T-cell (primary cell): ENCODE data around the gene TANGO2. TPM values are rescaled to one million over a fixed set of nuclear protein-coding genes. Genes with fewer than 3 reads are reported as not detected.

Experiments
- ATAC-seq, 4 experiments: fragments of 200-7000 bp in 3 of 4; fragments of 150-1000 bp in 1 of 4; cut with Tn5 transposase; replicated peaks in 1 of 4; 1 replicate in 3 of 4; 2 replicates in 1 of 4; pipeline ENCODE4 v1.10.0; 2021; ENCODE audit warnings: moderate library complexity in 3 of 4, mild to moderate bottlenecking in 2 of 4, moderate number of reproducible peaks in 1 of 4
- CTCF ChIA-PET, 2 donors: fragments of 300-600 bp; sonication (Branson Sonifier 250); formaldehyde crosslinking; loops; one replicate each; lab custom pipeline; 2022; ENCODE audit warnings: antibody characterized with exemption in 2 of 2; lab: Charles Lee
- POLR2A ChIA-PET, 2 donors: fragments of 300-600 bp; sonication (Branson Sonifier 250); formaldehyde crosslinking; loops; one replicate each; lab custom pipeline; 2022; ENCODE audit warnings: antibody characterized with exemption in 2 of 2; lab: Charles Lee
- DNase-seq, 35 experiments: peaks; one replicate each; pipeline versions ENCODE4 v3.0.0 to v3.0.0-alpha.2; 2013 to 2023
- H3K27ac ChIP-seq: one replicate; pipeline ENCODE4 v1.5.1; 2013; ENCODE audit warnings: low read length
- H3K27me3 ChIP-seq, 2 experiments: replicated peaks in 1 of 2; 1 replicate in 1 of 2; 2 replicates in 1 of 2; pipeline versions ENCODE4 v1.6.1 to v1.7.0; 2013; ENCODE audit warnings: low read length in 1 of 2, mixed read lengths in 1 of 2; ENCODE audit not compliant: control insufficient read depth in 2 of 2, insufficient read depth in 2 of 2; ENCODE audit errors: extremely low read depth in 1 of 2
- H3K36me3 ChIP-seq, 2 donors: 1 replicate in 1 of 2; 2 replicates in 1 of 2; pipeline versions ENCODE4 v1.6.1 to v1.7.0; 2013; ENCODE audit warnings: low read length in 1 of 2; ENCODE audit not compliant: control insufficient read depth in 2 of 2, insufficient read depth in 1 of 2; ENCODE audit errors: extremely low read depth in 1 of 2
- H3K4me1 ChIP-seq, 2 experiments: 1 replicate in 1 of 2; 2 replicates in 1 of 2; pipeline versions ENCODE4 v1.6.1 to v1.7.0; 2013; ENCODE audit warnings: low read length in 2 of 2, mixed read lengths in 1 of 2; ENCODE audit not compliant: insufficient read depth in 2 of 2, control insufficient read depth in 1 of 2; ENCODE audit errors: extremely low read depth in 1 of 2
- H3K4me3 ChIP-seq, 2 donors: 1 replicate in 1 of 2; 2 replicates in 1 of 2; pipeline versions ENCODE4 v1.5.1 to v1.7.0; 2013; ENCODE audit warnings: mild to moderate bottlenecking in 2 of 2, low read length in 1 of 2, moderate library complexity in 1 of 2; ENCODE audit not compliant: control insufficient read depth in 1 of 2; ENCODE audit errors: extremely low read depth in 1 of 2
- H3K9me3 ChIP-seq: 2 replicates; pipeline ENCODE4 v1.7.0; 2013
- H3K27ac Mint-ChIP-seq, 2 donors: one replicate each; pipeline ENCODE4 v1.8.0; 2020 to 2021; ENCODE audit warnings: mild to moderate bottlenecking in 2 of 2, mixed read lengths in 2 of 2
- H3K27me3 Mint-ChIP-seq, 2 donors: one replicate each; pipeline ENCODE4 v1.8.0; 2021 to 2022; ENCODE audit warnings: mixed read lengths in 2 of 2
- H3K36me3 Mint-ChIP-seq: one replicate; pipeline ENCODE4 v1.8.0; 2021; ENCODE audit warnings: mixed read lengths
- H3K4me1 Mint-ChIP-seq, 3 donors: one replicate each; pipeline ENCODE4 v1.8.0; 2020 to 2022; ENCODE audit warnings: mixed read lengths in 3 of 3, mild to moderate bottlenecking in 1 of 3
- H3K4me3 Mint-ChIP-seq, 3 donors: one replicate each; pipeline ENCODE4 v1.8.0; 2020 to 2022; ENCODE audit warnings: mild to moderate bottlenecking in 3 of 3, mixed read lengths in 3 of 3, moderate library complexity in 3 of 3
- H3K9me3 Mint-ChIP-seq, 3 donors: one replicate each; pipeline ENCODE4 v1.8.0; 2020 to 2022; ENCODE audit warnings: mixed read lengths in 3 of 3
- WGBS: methylation state at CpG from one replicate; pipeline ENCODE4 v1.1.5; 2013; ENCODE audit warnings: missing lambda C conversion rate; ENCODE audit not compliant: insufficient coverage; 5-methylcytosine and 5-hydroxymethylcytosine counted together
- total RNA-seq, 35 experiments: library from RNA in 6 of 35; stranded (reverse) in 6 of 35; fragments of 120-200 nt in 1 of 35; gene quantifications; one replicate each; pipeline versions ENCODE4 v1.2.1 to v1.2.4 and lab custom pipeline; 2013 to 2026

TANGO2 gene
- total RNA-seq, 5 donors from 2014 or later (not counting 1 experiment from before 2014, with no cell fraction given) = 29.9 to 48.4 (median 43.7) TPM

- H3K36me3 Mint-ChIP-seq = peaks cover 9% of the 10 kb centered on the region
- no peaks in the 10 kb centered on the region for H3K27me3 Mint-ChIP-seq
- 95% methylated on average over 16 of the region's 19 CpGs for WGBS
- ChIA-PET CTCF (interaction anchor here in 1 of 2 donors (0.6 kb wide), 1 partner anchor 161 kb away, joined by 4 read pairs; no protein-coding TSS in a partner anchor), POLR2A (interaction anchor here in 1 of 2 donors (0.6 kb wide), 2 partner anchors 33 to 155 kb away, joined by 4 read pairs; no protein-coding TSS in a partner anchor)
- no peaks in the 10 kb centered on the region for H3K27me3 ChIP-seq
- H3K4me1 ChIP-seq = peaks cover 17 to 75% of the 10 kb centered on the region in 2 experiments
- H3K9me3 ChIP-seq = no peaks in the 10 kb centered on the region
- peak overlapping the region in 1 of 3 donors; percentile 21 for H3K4me3 Mint-ChIP-seq
- H3K27ac ChIP-seq = no peak overlapping the region
- peaks cover 13 to 64% of the 10 kb centered on the region in 2 donors for H3K36me3 ChIP-seq
- H3K9me3 Mint-ChIP-seq = no peaks in the 10 kb centered on the region
- H3K4me1 Mint-ChIP-seq = peaks cover 16 to 40% (median 31%) of the 10 kb centered on the region in 3 donors
- peak overlapping the region in 1 of 2 donors; percentile 44 for H3K27ac Mint-ChIP-seq
- ATAC-seq (no peak), DNase-seq (no peak)
- no peak overlapping the region for H3K4me3 ChIP-seq
Measured at GRCh38 chr22:20113551-20114310, 92.8 kb downstream of the TANGO2 start.

GRCh38 chr22:20114506-20115475 is 93.9 kb downstream of the TANGO2 start:
- H3K27ac Mint-ChIP-seq = peak overlapping the region; percentile 55 to 61
- H3K9me3 Mint-ChIP-seq = no peaks in the 10 kb centered on the region
- peaks cover 17 to 86% of the 10 kb centered on the region in 2 experiments for H3K4me1 ChIP-seq
- H3K27me3 Mint-ChIP-seq = no peaks in the 10 kb centered on the region
- no peaks in the 10 kb centered on the region for H3K9me3 ChIP-seq
- peak overlapping the region; percentile 36 to 66 (median 61) for H3K4me3 Mint-ChIP-seq
- H3K36me3 ChIP-seq = peaks cover 11 to 66% of the 10 kb centered on the region in 2 donors
- H3K4me3 ChIP-seq = no peak overlapping the region
- DNase-seq (no peak), ATAC-seq (no peak)
- ChIA-PET CTCF (no interaction called here), POLR2A (no interaction called here)
- peaks cover 9% of the 10 kb centered on the region for H3K36me3 Mint-ChIP-seq
- 93% methylated on average over 29 of the region's 36 CpGs for WGBS
- H3K27me3 ChIP-seq = no peaks in the 10 kb centered on the region
- peaks cover 18 to 49% (median 40%) of the 10 kb centered on the region in 3 donors for H3K4me1 Mint-ChIP-seq
- no peak overlapping the region for H3K27ac ChIP-seq

- Histone ChIP-seq H3K27me3 (no peaks in the 10 kb centered on the region), H3K36me3 (peaks cover 5 to 67% of the 10 kb centered on the region in 2 donors), H3K4me3 (peak within 1 kb of the TSS; percentile 79 to 86), H3K27ac (peak within 1 kb of the TSS; percentile 73), H3K4me1 (peaks cover 17 to 91% of the 10 kb centered on the region in 2 experiments), H3K9me3 (no peaks in the 10 kb centered on the region)
- ATAC-seq = no peak
- DNase-seq = no peak
- ChIA-PET CTCF (no interaction called here), POLR2A (no interaction called here)
- Mint-ChIP-seq H3K27me3 (no peaks in the 10 kb centered on the region), H3K4me3 (peak within 1 kb of the TSS; percentile 77 to 89 (median 85)), H3K4me1 (peaks cover 18 to 55% (median 45%) of the 10 kb centered on the region in 3 donors), H3K27ac (peak within 1 kb of the TSS; percentile 89 to 92), H3K9me3 (no peaks in the 10 kb centered on the region), H3K36me3 (peaks cover 12% of the 10 kb centered on the region)
- 83% methylated on average over 30 of the region's 30 CpGs for WGBS
Measured at GRCh38 chr22:20115691-20116375, 94.9 kb downstream of the TANGO2 start, which contains the start of gene RANBP1. TSS of gene RANBP1 (plus strand) at chr22:20116104. CDS start at chr22:20116185, 81 bp downstream.

- Histone ChIP-seq H3K4me1 (peaks cover 17 to 86% of the 10 kb centered on the region in 2 experiments), H3K9me3 (no peaks in the 10 kb centered on the region), H3K27me3 (no peaks in the 10 kb centered on the region), H3K36me3 (peaks cover 2 to 63% of the 10 kb centered on the region in 2 donors), H3K4me3 (peak overlapping the region; percentile 79 to 86), H3K27ac (peak overlapping the region; percentile 73)
- no peaks in the 10 kb centered on the region for H3K27me3 Mint-ChIP-seq
- CTCF ChIA-PET = interaction anchor here in 1 of 2 donors (1.4 kb wide), 1 partner anchor 13 kb away, joined by 5 read pairs; no protein-coding TSS in a partner anchor
- peaks cover 21 to 50% (median 39%) of the 10 kb centered on the region in 3 donors for H3K4me1 Mint-ChIP-seq
- peaks cover 12% of the 10 kb centered on the region for H3K36me3 Mint-ChIP-seq
- 6% methylated on average over 18 of the region's 27 CpGs for WGBS
- no peaks in the 10 kb centered on the region for H3K9me3 Mint-ChIP-seq
- DNase-seq (no peak), ATAC-seq (no peak)
- H3K4me3 Mint-ChIP-seq = peak overlapping the region; percentile 77 to 89 (median 85)
- POLR2A ChIA-PET = no interaction called here
- peak overlapping the region; percentile 89 to 92 for H3K27ac Mint-ChIP-seq
Measured at GRCh38 chr22:20116376-20116950, 95.6 kb downstream of the TANGO2 start.
